ENCODE measurements around the gene IFIT1. TPM values are rescaled to one million over a fixed set of nuclear protein-coding genes. Genes with fewer than 3 reads are reported as not detected.
"Not testable (repeated sequence)": the region's sequence is repeated elsewhere in the genome, so short reads cannot be mapped to it uniquely, and the experiment has no call there.

The IFIT1 gene
- total RNA-seq, 2 donors from 2014 or later = 15.3 to 20.6 TPM

- not testable (repeated sequence) for ATAC-seq, DNase-seq
- intact Hi-C loops (cut with DNase I) = loop anchor here in 1 of 2 donors (2.0 kb wide), 1 partner anchor 128 kb away; no protein-coding TSS in a partner anchor
These were observed 1.2 kb upstream of the IFIT1 start for GRCh38 chr10:89391226-89391576.

GRCh38 chr10:89392974-89393373, 551 bp downstream of the IFIT1 start:
- ATAC-seq (peak; percentile 62 to 76), DNase-seq (no peak)
- intact Hi-C loops (cut with DNase I) = no loop called here

GRCh38 chr10:89393898-89394297, 1.5 kb downstream of the IFIT1 start:
- intact Hi-C loops (cut with DNase I) = no loop called here
- ATAC-seq = no peak
- no peak for DNase-seq

GRCh38 chr10:89395141-89395540, 2.7 kb downstream of the IFIT1 start:
- DNase-seq (no peak), ATAC-seq (no peak)
- intact Hi-C loops (cut with DNase I) = no loop called here

- intact Hi-C loops (cut with DNase I) = no loop called here
- ATAC-seq (no peak), DNase-seq (no peak)
These were observed 5.8 kb downstream of the IFIT1 start for GRCh38 chr10:89398003-89398749.

- no peak for ATAC-seq
- DNase-seq = no peak
- intact Hi-C loops (cut with DNase I) = no loop called here
These were observed 7.5 kb downstream of the IFIT1 start for GRCh38 chr10:89399956-89400355.

- no peak for ATAC-seq
- intact Hi-C loops (cut with DNase I) = no loop called here
- no peak for DNase-seq
These were observed 10.6 kb downstream of the IFIT1 start for GRCh38 chr10:89403043-89403442.

- DNase-seq (no peak), ATAC-seq (no peak)
- intact Hi-C loops (cut with DNase I) = no loop called here
These were observed 12.0 kb downstream of the IFIT1 start for GRCh38 chr10:89404104-89405047.

GRCh38 chr10:89406178-89406577, 13.8 kb downstream of the IFIT1 start:
- DNase-seq; ATAC-seq; intact Hi-C loops (cut with DNase I): not testable (repeated sequence)

GRCh38 chr10:89407792-89408191, 15.4 kb downstream of the IFIT1 start:
- DNase-seq; ATAC-seq; intact Hi-C loops (cut with DNase I): not testable (repeated sequence)

- intact Hi-C loops (cut with DNase I); ATAC-seq; DNase-seq: not testable (repeated sequence)
These were observed 16.9 kb downstream of the IFIT1 start for GRCh38 chr10:89409282-89409681.

- intact Hi-C loops (cut with DNase I); DNase-seq; ATAC-seq: not testable (repeated sequence)
These were observed 18.1 kb downstream of the IFIT1 start for GRCh38 chr10:89410551-89410950.

GRCh38 chr10:89411135-89411534, 18.7 kb downstream of the IFIT1 start:
- DNase-seq; intact Hi-C loops (cut with DNase I); ATAC-seq: not testable (repeated sequence)

- DNase-seq; ATAC-seq; intact Hi-C loops (cut with DNase I): not testable (repeated sequence)
These were observed 19.9 kb downstream of the IFIT1 start for GRCh38 chr10:89412276-89412675.

- intact Hi-C loops (cut with DNase I) = no loop called here
- DNase-seq (no peak), ATAC-seq (no peak)
These were observed 21.0 kb downstream of the IFIT1 start for GRCh38 chr10:89413398-89413912.

- DNase-seq (peak; percentile 79), ATAC-seq (peak; percentile 95 to 96)
- intact Hi-C loops (cut with DNase I) = no loop called here
These were observed 21.9 kb downstream of the IFIT1 start, which contains the start of gene IFIT5 for GRCh38 chr10:89414146-89414878. Gene IFIT5 (plus strand): TSS chr10:89414568. CDS start chr10:89414799, 231 bp downstream.

- ATAC-seq = peak; percentile 74 to 87
- DNase-seq = peak; percentile 63
- intact Hi-C loops (cut with DNase I) = no loop called here
These were observed 22.7 kb downstream of the IFIT1 start for GRCh38 chr10:89414879-89415821.

GRCh38 chr10:89416465-89416864, 24.0 kb downstream of the IFIT1 start:
- no peak for ATAC-seq
- no peak for DNase-seq
- intact Hi-C loops (cut with DNase I) = no loop called here

All from left cardiac atrium (tissue), 4 donors.